ENCODE measurements around the gene NTRK1. TPM values are rescaled to one million over a fixed set of nuclear protein-coding genes. Genes with fewer than 3 reads are reported as not detected.

The NTRK1 gene
- total and polyA plus RNA-seq, 4 experiments from 2014 or later = 0.23 TPM; not detected in 3

- H3K4me3 ChIP-seq (ENCODE audit: low read length in 2 of 2) = no peak overlapping the region
- no peaks in the 10 kb centered on the region for H3K9me3 Mint-ChIP-seq
- H3K4me1 ChIP-seq (ENCODE audit: insufficient read depth, low read length) = peaks cover 15% of the 10 kb centered on the region
- no peaks in the 10 kb centered on the region for H3K36me3 ChIP-seq (ENCODE audit: insufficient read depth, low read length)
- H3K4me3 Mint-ChIP-seq = no peak overlapping the region
- no peaks in the 10 kb centered on the region for H3K9me3 ChIP-seq (ENCODE audit: control insufficient read depth in 1 of 2, low read length in 2 of 2)
- H3K27ac ChIP-seq (ENCODE audit: low read depth, low read length) = no peak overlapping the region
- H3K27ac Mint-ChIP-seq = no peak overlapping the region
- peaks cover 4 to 29% (median 12%) of the 10 kb centered on the region in 4 donors for H3K4me1 Mint-ChIP-seq
- POLR2A ChIA-PET (ENCODE audit: partially characterized antibody) = no interaction called here
- CTCF ChIA-PET (ENCODE audit: partially characterized antibody) = no interaction called here
- no peaks in the 10 kb centered on the region for H3K36me3 Mint-ChIP-seq
- intact Hi-C loops (cut with micrococcal nuclease) = no loop called here
- DNase-seq = no peak
- peaks cover 24% of the 10 kb centered on the region for H3K27me3 ChIP-seq (ENCODE audit: insufficient read depth, low read length)
- H3K27me3 Mint-ChIP-seq = peaks cover 31 to 60% of the 10 kb centered on the region in 2 donors
These were observed 69.8 kb downstream of the NTRK1 start for GRCh38 chr1:156930483-156930882.

Other genes with a start within 250 kb of the NTRK1 start
- gene HAPLN2, start 241.4 kb upstream of the NTRK1 start, total RNA-seq = not detected
- gene HAPLN2, start 241.4 kb upstream of the NTRK1 start, polyA plus RNA-seq = not detected
- gene BCAN, start 218.7 kb upstream of the NTRK1 start, total RNA-seq = not detected
- gene BCAN, start 218.7 kb upstream of the NTRK1 start, polyA plus RNA-seq = not detected
- gene NES, start 183.5 kb upstream of the NTRK1 start, total RNA-seq = not detected
- not detected for gene NES, start 183.5 kb upstream of the NTRK1 start, polyA plus RNA-seq
- gene CRABP2, start 155.3 kb upstream of the NTRK1 start, total RNA-seq = under 1 TPM; 0.55 to 0.61 TPM
- under 1 TPM in 1 of 2 donors, not detected in 1; 0.21 TPM for gene CRABP2, start 155.3 kb upstream of the NTRK1 start, polyA plus RNA-seq
- gene METTL25B, start 132.4 kb upstream of the NTRK1 start, total RNA-seq = 10 to 100 TPM; 30.5 to 35.7 TPM
- 1 to 10 TPM; 4.6 to 7.5 TPM for gene METTL25B, start 132.4 kb upstream of the NTRK1 start, polyA plus RNA-seq
- gene ISG20L2, start 132.1 kb upstream of the NTRK1 start, total RNA-seq = 10 to 100 TPM; 47.9 to 53.1 TPM
- gene ISG20L2, start 132.1 kb upstream of the NTRK1 start, polyA plus RNA-seq = 10 to 100 TPM; 11.4 to 19.3 TPM
- 10 to 100 TPM; 44.1 to 47.4 TPM for gene MRPL24, start 119.8 kb upstream of the NTRK1 start, total RNA-seq
- 100 to 1,000 TPM in 1 of 2 donors, 10 to 100 TPM in 1; 86.7 to 150 TPM for gene MRPL24, start 119.8 kb upstream of the NTRK1 start, polyA plus RNA-seq
- 10 to 100 TPM; 93.3 to 97.0 TPM for gene HDGF, start 109.2 kb upstream of the NTRK1 start, total RNA-seq
- gene HDGF, start 109.2 kb upstream of the NTRK1 start, polyA plus RNA-seq = 10 to 100 TPM; 23.8 to 49.3 TPM
- gene PRCC, start 93.3 kb upstream of the NTRK1 start, total RNA-seq = 10 to 100 TPM; 60.9 to 61.3 TPM
- 10 to 100 TPM; 32.8 to 52.7 TPM for gene PRCC, start 93.3 kb upstream of the NTRK1 start, polyA plus RNA-seq
- gene SH2D2A, start 44.0 kb upstream of the NTRK1 start, total RNA-seq = 10 to 100 TPM; 55.1 to 63.6 TPM
- gene SH2D2A, start 44.0 kb upstream of the NTRK1 start, polyA plus RNA-seq = 10 to 100 TPM; 29.1 to 53.9 TPM
- under 1 TPM in 1 of 2 experiments, not detected in 1; 0.06 TPM for gene INSRR, start 1.7 kb upstream of the NTRK1 start, total RNA-seq
- gene INSRR, start 1.7 kb upstream of the NTRK1 start, polyA plus RNA-seq = not detected
- gene PEAR1, start 32.9 kb downstream of the NTRK1 start, total RNA-seq = under 1 TPM; 0.32 to 0.36 TPM
- not detected for gene PEAR1, start 32.9 kb downstream of the NTRK1 start, polyA plus RNA-seq
- gene LRRC71, start 59.8 kb downstream of the NTRK1 start, total RNA-seq = not detected
- not detected for gene LRRC71, start 59.8 kb downstream of the NTRK1 start, polyA plus RNA-seq
- gene ARHGEF11, start 184.9 kb downstream of the NTRK1 start, total RNA-seq = 10 to 100 TPM; 22.7 to 24.1 TPM
- 10 to 100 TPM in 1 of 2 donors, 1 to 10 TPM in 1; 7.9 to 19.1 TPM for gene ARHGEF11, start 184.9 kb downstream of the NTRK1 start, polyA plus RNA-seq
- not detected for gene ETV3L, start 238.9 kb downstream of the NTRK1 start, total RNA-seq
- not detected for gene ETV3L, start 238.9 kb downstream of the NTRK1 start, polyA plus RNA-seq